GM23338 (cell line): Measurements from ENCODE around the gene GARIN3.

Experiments
- CREB1 ChIP-seq: fragments of 250-450 bp; sonication (Bioruptor Pico); IDR thresholded peaks from 2 replicates; pipeline ENCODE4 v1.5.0; 2020; ENCODE audit warnings: low read depth, mild to moderate bottlenecking, moderate library complexity
- CTCF ChIP-seq, 2 experiments: fragments of 200-600 bp in 1 of 2; sonication (generic) in 1 of 2; conservative IDR thresholded peaks; 2 replicates each; pipeline versions ENCODE4 v1.5.1 to v1.6.1; 2016 to 2017; ENCODE audit warnings: antibody characterized with exemption in 2 of 2, low read depth in 2 of 2, mild to moderate bottlenecking in 2 of 2, moderate library complexity in 1 of 2
- ETS1 ChIP-seq: IDR thresholded peaks from 2 replicates; pipeline ENCODE4 v1.6.1; 2016; ENCODE audit warnings: antibody characterized with exemption
- EZH2 ChIP-seq: fragments of 200-600 bp; sonication (generic); IDR thresholded peaks from one replicate; pipeline ENCODE4 v1.8.0; 2017; ENCODE audit warnings: antibody characterized with exemption, mild to moderate bottlenecking, low read depth; ENCODE audit not compliant: unreplicated experiment
- EZH2phosphoT487 ChIP-seq: fragments of 200-600 bp; sonication (generic); IDR thresholded peaks from one replicate; pipeline ENCODE4 v1.8.1; 2018; ENCODE audit warnings: antibody characterized with exemption; ENCODE audit not compliant: unreplicated experiment
- JUNB ChIP-seq: IDR thresholded peaks from one replicate; pipeline ENCODE4 v1.6.1; 2016; ENCODE audit warnings: antibody characterized with exemption; ENCODE audit not compliant: unreplicated experiment
- NANOG ChIP-seq: IDR thresholded peaks from 2 replicates; pipeline ENCODE4 v1.6.1; 2016; ENCODE audit warnings: antibody characterized with exemption, borderline replicate concordance
- POLR2AphosphoS5 ChIP-seq: IDR thresholded peaks from 2 replicates; pipeline ENCODE4 v1.6.1; 2016; ENCODE audit warnings: antibody characterized with exemption, low read depth
- REST ChIP-seq: IDR thresholded peaks from one replicate; pipeline ENCODE4 v1.6.1; 2018; ENCODE audit warnings: antibody characterized with exemption; ENCODE audit not compliant: unreplicated experiment
- STAT1 ChIP-seq: IDR thresholded peaks from one replicate; pipeline ENCODE4 v1.6.1; 2016; ENCODE audit warnings: antibody characterized with exemption; ENCODE audit not compliant: unreplicated experiment
- ZNF114 ChIP-seq: fragments of 250-450 bp; sonication (Bioruptor Pico); IDR thresholded peaks from 2 replicates; pipeline ENCODE4 v1.5.0; 2020; ENCODE audit warnings: mild to moderate bottlenecking, moderate library complexity
- ZNF331 ChIP-seq: fragments of 250-450 bp; sonication (Bioruptor Pico); IDR thresholded peaks from 2 replicates; pipeline ENCODE4 v1.5.0; 2020; ENCODE audit warnings: low read depth, mild to moderate bottlenecking, moderate library complexity
- ZNF462 ChIP-seq: fragments of 250-450 bp; sonication (Bioruptor Pico); IDR thresholded peaks from 2 replicates; pipeline ENCODE4 v1.5.0; 2020; ENCODE audit warnings: mild to moderate bottlenecking, moderate library complexity

GRCh38 chr5:157113002-157113401, 53.1 kb downstream of the GARIN3 start:
- TF ChIP-seq POLR2AphosphoS5 = no peak
- no peak for TF ChIP-seq CTCF (conservative IDR thresholded peaks at IDR 0.05; ENCODE audit: low read depth in 2 of 2)
- TF ChIP-seq EZH2 = no peak
- TF ChIP-seq JUNB = no peak
- TF ChIP-seq REST = no peak
- no peak for TF ChIP-seq ETS1
- TF ChIP-seq ZNF331 (CRISPR knock-in tag) = no peak
- TF ChIP-seq CREB1 (CRISPR knock-in tag) = no peak
- no peak for TF ChIP-seq ZNF462 (CRISPR knock-in tag)
- TF ChIP-seq NANOG = no peak
- TF ChIP-seq EZH2phosphoT487 = no peak
- TF ChIP-seq STAT1 = no peak
- no peak for TF ChIP-seq ZNF114 (CRISPR knock-in tag)
